ENCODE data around the gene CFAP92. TPM values are rescaled to one million over a fixed set of nuclear protein-coding genes. Genes with fewer than 3 reads are reported as not detected.
A peak's percentile ranks its signal among the peaks of the same experiment; 100 is the strongest.

The CFAP92 gene
- total and polyA plus RNA-seq, 4 donors, result 0.05 to 0.25 (median 0.06) TPM; not detected in 1

DNA sequence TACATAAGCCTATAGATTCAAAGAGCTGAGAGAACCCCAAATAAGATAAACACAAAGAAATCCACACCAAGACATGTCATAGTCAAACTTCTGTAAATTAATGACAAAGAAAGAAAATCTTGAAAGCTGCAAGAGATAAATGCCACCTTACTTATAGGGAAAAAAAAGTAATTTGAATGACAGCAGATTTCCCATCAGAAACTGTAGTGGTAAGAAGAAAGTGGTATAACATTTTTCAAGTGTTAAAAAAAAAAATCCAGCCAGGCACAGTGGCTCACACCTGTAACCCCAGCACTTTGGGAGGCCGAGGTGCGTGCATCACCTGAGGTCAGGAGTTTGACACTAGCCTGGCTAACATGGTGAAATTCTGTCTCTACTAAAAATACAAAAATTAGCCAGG is 37.4 kb downstream of the CFAP92 start:
- Histone ChIP-seq H3K36me3 (ENCODE audit: control insufficient read depth in 4 of 4, insufficient read depth in 3 of 4, low read depth in 1 of 4, low read length in 3 of 4) (no peaks in the 10 kb centered on the region), H3K27ac (ENCODE audit: low read depth in 1 of 2, low read length in 2 of 2) (no peak overlapping the region), H3K4me1 (ENCODE audit: control insufficient read depth in 4 of 4, insufficient read depth in 4 of 4, low read length in 3 of 4) (no peaks in the 10 kb centered on the region), H3K4me3 (ENCODE audit: low read depth in 1 of 3, low read length in 3 of 3) (no peak overlapping the region), H3K9me3 (ENCODE audit: control insufficient read depth in 4 of 4, low read length in 3 of 4) (no peaks in the 10 kb centered on the region), H3K27me3 (ENCODE audit: control insufficient read depth in 4 of 4, insufficient read depth in 4 of 4, low read length in 3 of 4) (no peaks in the 10 kb centered on the region), H3K9ac (ENCODE audit: low read depth in 1 of 2, low read length in 2 of 2) (no peak overlapping the region)
- no peak for DNase-seq (ENCODE audit: low spot score)
- TF ChIP-seq HNF4G (IDR thresholded peaks at IDR 0.05) (no peak), CTCF (IDR thresholded peaks at IDR 0.05; ENCODE audit: low read depth, low read length, missing input control) (no peak), RXRA (IDR thresholded peaks at IDR 0.05) (no peak), TAF1 (conservative IDR thresholded peaks at IDR 0.05) (no peak), HNF4A (conservative IDR thresholded peaks at IDR 0.05) (no peak), GABPA (IDR thresholded peaks at IDR 0.05 in 1 of 2, conservative IDR thresholded peaks at IDR 0.05 in 1 of 2) (no peak), FOXA2 (IDR thresholded peaks at IDR 0.05) (no peak), NR2F2 (IDR thresholded peaks at IDR 0.05) (no peak), REST (IDR thresholded peaks at IDR 0.05) (no peak), EGR1 (IDR thresholded peaks at IDR 0.05; ENCODE audit: low read depth in 2 of 2) (no peak)
- TF ChIP-seq, protein P1, sequence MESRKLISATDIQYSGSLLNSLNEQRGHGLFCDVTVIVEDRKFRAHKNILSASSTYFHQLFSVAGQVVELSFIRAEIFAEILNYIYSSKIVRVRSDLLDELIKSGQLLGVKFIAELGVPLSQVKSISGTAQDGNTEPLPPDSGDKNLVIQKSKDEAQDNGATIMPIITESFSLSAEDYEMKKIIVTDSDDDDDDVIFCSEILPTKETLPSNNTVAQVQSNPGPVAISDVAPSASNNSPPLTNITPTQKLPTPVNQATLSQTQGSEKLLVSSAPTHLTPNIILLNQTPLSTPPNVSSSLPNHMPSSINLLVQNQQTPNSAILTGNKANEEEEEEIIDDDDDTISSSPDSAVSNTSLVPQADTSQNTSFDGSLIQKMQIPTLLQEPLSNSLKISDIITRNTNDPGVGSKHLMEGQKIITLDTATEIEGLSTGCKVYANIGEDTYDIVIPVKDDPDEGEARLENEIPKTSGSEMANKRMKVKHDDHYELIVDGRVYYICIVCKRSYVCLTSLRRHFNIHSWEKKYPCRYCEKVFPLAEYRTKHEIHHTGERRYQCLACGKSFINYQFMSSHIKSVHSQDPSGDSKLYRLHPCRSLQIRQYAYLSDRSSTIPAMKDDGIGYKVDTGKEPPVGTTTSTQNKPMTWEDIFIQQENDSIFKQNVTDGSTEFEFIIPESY (IDR thresholded peaks at IDR 0.05), result no peak
- TF ChIP-seq, protein P2, sequence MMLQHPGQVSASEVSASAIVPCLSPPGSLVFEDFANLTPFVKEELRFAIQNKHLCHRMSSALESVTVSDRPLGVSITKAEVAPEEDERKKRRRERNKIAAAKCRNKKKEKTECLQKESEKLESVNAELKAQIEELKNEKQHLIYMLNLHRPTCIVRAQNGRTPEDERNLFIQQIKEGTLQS (IDR thresholded peaks at IDR 0.05), result no peak
- whole genome bisulfite sequencing, result 95% methylated on average over 2 of the region's 2 CpGs

GRCh38 chr3:128950223-128950938 is 43.5 kb downstream of the CFAP92 start:
- no peaks in the 10 kb centered on the region for H3K36me3 ChIP-seq (ENCODE audit: control insufficient read depth in 4 of 4, insufficient read depth in 3 of 4, low read depth in 1 of 4, low read length in 3 of 4)
- no peak overlapping the region for H3K9ac ChIP-seq (ENCODE audit: low read depth in 1 of 2, low read length in 2 of 2)
- WGBS, result 65% methylated on average over 15 of the region's 15 CpGs
- no peaks in the 10 kb centered on the region for H3K9me3 ChIP-seq (ENCODE audit: control insufficient read depth in 4 of 4, low read length in 3 of 4)
- TF ChIP-seq CTCF (IDR thresholded peaks at IDR 0.05; ENCODE audit: low read depth, low read length, missing input control) (peak; percentile 28), EGR1 (IDR thresholded peaks at IDR 0.05; ENCODE audit: low read depth in 2 of 2) (no peak), RAD21 (IDR thresholded peaks at IDR 0.05) (peak; percentile 68), YY1 (IDR thresholded peaks at IDR 0.05) (no peak), RXRA (IDR thresholded peaks at IDR 0.05) (no peak), MAX (IDR thresholded peaks at IDR 0.05) (no peak)
- TF ChIP-seq, protein P1 (IDR thresholded peaks at IDR 0.05), result no peak
- H3K27ac ChIP-seq (ENCODE audit: low read depth in 1 of 2, low read length in 2 of 2), result no peak overlapping the region
- H3K4me1 ChIP-seq (ENCODE audit: control insufficient read depth in 4 of 4, insufficient read depth in 4 of 4, low read length in 3 of 4), result no peaks in the 10 kb centered on the region
- H3K4me3 ChIP-seq (ENCODE audit: low read depth in 1 of 3, low read length in 3 of 3), result no peak overlapping the region
- H3K27me3 ChIP-seq (ENCODE audit: control insufficient read depth in 4 of 4, insufficient read depth in 4 of 4, low read length in 3 of 4), result no peaks in the 10 kb centered on the region
- no peak for DNase-seq (ENCODE audit: low spot score)

Data from liver (tissue), 9 donors.